Activated CD8-positive, alpha-beta memory T cell treated with anti-CD3 and anti-CD28 coated beads for 36 hours (primary cell): Measurements from ENCODE around the gene IL13RA1. TPM values are rescaled to one million over a fixed set of nuclear protein-coding genes. Genes with fewer than 3 reads are reported as not detected.
"Not testable (repeated sequence)": the region's sequence is repeated elsewhere in the genome, so short reads cannot be mapped to it uniquely, and the experiment has no call there.

Experiments
- CTCF ChIA-PET: fragments of 350-600 bp; sonication (Branson Sonifier 250); formaldehyde crosslinking; loops from one replicate; lab custom pipeline; 2021; ENCODE audit warnings: antibody characterized with exemption; lab: Charles Lee
- POLR2A ChIA-PET: fragments of 350-600 bp; sonication (Branson Sonifier 250); formaldehyde crosslinking; loops from one replicate; lab custom pipeline; 2021; ENCODE audit warnings: antibody characterized with exemption; lab: Charles Lee
- total RNA-seq, 2 experiments: library from RNA; stranded (reverse); gene quantifications; one replicate each; pipeline ENCODE4 v1.2.3, GENCODE V29; 2021

IL13RA1 gene
- total RNA-seq, 2 experiments from 2014 or later: 0.21 TPM; not detected in 1

DNA sequence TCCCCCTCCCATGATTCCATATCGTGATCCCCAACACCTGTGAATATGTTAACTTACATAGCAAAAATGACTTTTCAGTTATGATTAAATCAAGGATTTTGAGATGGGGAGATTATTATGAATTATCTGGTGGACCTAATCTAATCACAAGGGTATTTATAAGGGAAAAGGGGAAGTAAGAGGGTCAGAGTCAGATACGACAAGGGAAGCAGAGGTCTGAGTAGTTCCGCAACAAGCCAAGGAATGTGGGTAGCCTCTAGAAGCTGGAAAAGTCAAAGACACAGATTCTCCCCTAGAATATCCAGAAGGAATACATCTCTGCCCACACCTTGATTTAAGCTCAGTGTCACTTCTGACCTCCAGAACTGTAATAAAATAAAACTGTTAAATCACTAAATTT, 1.0 kb upstream of the IL13RA1 start:
- ChIA-PET POLR2A (no interaction called here), CTCF (no interaction called here)

- ChIA-PET POLR2A (no interaction called here), CTCF (no interaction called here)
These were observed 407 bp downstream of the IL13RA1 start for GRCh38 chrX:118727686-118728339.

GRCh38 chrX:118729042-118729652, 1.7 kb downstream of the IL13RA1 start:
- ChIA-PET CTCF (no interaction called here), POLR2A (no interaction called here)

- CTCF ChIA-PET: no interaction called here
- POLR2A ChIA-PET: no interaction called here
These were observed 3.3 kb downstream of the IL13RA1 start for GRCh38 chrX:118730500-118731247.

DNA sequence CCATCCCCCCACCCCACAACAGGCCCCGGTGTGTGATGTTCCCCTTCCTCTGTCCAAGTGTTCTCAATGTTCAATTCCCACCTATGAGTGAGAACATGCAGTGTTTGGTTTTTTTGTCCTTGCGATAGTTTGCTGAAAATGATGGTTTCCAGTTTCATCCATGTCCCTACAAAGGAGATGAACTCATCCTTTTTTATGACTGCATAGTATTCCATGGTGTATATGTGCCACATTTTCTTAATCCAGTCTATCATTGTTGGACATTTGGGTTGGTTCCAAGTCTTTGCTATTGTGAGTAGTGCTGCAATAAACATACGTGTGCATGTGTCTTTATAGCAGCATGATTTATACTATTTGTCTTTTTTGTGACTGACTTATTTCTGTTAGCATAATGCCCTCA, 5.1 kb downstream of the IL13RA1 start:
- CTCF ChIA-PET, POLR2A ChIA-PET: not testable (repeated sequence)

DNA sequence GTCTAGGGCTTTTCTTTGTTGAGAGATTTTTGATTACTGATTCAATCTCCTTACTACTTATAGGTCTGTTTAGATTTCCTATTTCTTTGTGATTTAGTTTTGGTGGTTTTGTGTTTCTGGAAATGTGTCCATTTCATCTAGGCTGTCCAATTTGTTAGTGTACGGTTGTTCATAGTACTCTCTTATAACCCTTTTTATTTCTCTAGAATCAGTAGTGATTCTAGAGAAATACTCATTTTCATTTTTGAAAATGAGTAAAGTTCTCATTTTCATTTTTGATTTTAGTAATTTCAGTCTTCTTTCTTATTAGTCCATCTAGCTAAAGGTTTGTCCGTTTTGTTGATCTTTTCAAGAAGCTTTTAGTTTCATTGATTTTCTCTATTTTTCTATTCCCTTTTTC, 7.5 kb downstream of the IL13RA1 start:
- CTCF ChIA-PET: no interaction called here
- POLR2A ChIA-PET: no interaction called here

GRCh38 chrX:118736394-118737010, 9.1 kb downstream of the IL13RA1 start:
- ChIA-PET CTCF (no interaction called here), POLR2A (no interaction called here)

DNA sequence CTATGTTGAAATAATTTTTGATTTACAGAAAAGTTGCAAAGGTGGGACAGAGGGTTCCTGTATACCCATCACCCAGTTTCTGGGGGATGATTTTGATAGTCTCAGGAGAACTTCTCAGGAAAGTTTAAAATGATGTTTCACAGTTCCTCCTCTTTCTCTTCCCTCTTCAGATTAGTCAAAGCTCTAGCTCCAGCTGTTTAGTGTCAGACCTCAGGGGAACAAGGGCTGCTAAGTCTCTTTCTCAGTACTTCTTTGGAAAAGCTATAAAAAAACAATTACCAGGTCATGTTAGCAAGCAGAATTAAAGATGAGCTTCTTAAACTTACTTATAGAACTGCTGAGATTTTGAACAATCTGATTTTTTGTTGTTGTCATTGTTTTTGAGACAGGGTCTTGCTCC, 12.2 kb downstream of the IL13RA1 start:
- POLR2A ChIA-PET: no interaction called here
- CTCF ChIA-PET: no interaction called here

DNA sequence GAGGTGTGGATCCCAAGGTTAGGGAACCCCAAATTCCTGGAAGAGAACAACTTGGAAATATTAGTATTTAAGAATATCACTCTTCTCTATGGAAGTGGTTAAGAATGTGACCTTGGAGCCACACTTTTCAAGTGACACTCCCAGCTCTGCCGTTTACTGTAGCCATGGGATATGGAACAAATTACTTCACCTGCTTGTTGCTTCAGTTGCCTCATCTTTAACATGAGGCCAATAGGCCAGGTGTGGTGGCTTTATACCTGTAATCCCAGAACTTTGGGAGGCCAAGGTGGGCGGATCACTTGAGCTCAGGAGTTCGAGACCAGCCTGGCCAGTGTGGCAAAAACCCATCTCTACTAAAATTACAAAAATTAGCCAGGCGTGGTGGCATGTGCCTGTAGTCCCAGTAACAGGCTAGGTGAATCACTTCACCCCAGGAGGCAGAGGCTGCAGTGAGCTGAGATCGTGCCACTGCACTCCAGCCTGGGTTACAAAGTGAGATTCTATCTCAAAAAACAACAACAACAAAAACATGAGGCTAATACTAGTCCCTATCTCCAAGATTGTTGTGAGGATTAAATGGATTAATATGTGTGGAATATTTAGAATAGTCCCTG, 13.0 kb downstream of the IL13RA1 start:
- ChIA-PET CTCF (no interaction called here), POLR2A (no interaction called here)

GRCh38 chrX:118742176-118742575, 14.8 kb downstream of the IL13RA1 start:
- ChIA-PET POLR2A (no interaction called here), CTCF (no interaction called here)

DNA sequence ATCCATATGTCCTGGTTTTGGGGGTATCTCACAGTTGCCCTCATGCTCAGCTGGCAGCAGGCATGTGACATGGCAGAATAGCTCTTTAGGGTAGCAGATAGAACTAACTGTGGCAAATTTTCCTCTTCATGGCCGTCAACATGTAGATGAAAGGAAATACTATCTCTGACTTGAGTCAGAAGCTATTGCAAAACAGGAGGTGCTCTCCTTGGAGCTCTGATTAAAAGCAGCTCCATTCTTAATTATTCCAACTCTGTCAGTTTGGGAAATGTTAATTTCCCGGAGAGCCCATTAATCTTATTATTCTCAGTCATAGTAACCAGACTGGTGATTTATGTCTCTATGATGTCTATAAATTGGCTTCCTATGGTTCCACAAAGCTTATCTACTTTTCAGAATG, 18.2 kb downstream of the IL13RA1 start:
- CTCF ChIA-PET: no interaction called here

DNA sequence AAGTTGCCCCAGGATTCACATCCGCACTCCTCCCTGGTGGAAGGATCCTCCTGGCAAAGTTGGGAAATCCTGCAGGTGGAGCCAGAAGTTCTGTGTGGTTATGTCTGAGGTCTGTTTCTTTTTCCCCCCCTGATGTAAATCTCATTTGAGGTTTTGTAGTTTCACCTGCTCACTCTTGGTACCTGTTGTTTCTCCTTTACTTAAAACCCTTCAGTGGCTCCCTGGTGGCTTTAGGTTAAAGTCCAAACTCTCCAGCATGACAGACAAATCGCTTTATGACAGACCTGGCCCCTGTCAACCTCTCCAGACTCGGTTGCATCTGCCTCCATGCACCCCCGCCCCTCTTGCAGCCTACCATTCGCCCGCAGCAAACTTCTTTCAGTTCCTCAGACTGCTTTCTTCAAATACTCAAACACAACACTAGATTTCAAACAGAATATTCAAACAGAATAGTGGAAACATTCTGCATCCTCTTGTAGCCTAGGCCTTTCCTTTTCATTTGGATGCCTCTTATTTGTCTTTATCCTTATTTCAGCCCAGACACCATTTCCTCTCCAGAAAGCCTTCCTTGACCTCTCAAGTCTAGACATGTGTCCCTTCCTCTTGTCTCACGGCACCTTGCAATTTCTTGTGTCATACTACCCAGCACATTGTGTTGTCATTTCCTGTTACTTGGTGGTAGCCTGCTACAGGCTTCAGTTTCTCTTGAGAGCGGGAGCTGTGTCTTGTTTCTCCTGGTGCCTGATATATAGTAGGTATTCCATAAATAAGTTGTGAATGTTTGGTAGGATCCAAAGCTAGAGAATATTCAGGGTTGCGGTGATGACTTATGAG, 24.8 kb downstream of the IL13RA1 start:
- CTCF ChIA-PET: no interaction called here
- POLR2A ChIA-PET: no interaction called here

More for the DNA sequence above, 18.2 kb downstream of the IL13RA1 start:
- POLR2A ChIA-PET: no interaction called here

GRCh38 chrX:118755633-118756032, 28.2 kb downstream of the IL13RA1 start:
- POLR2A ChIA-PET: no interaction called here
- CTCF ChIA-PET: no interaction called here

GRCh38 chrX:118756101-118756500, 28.7 kb downstream of the IL13RA1 start:
- CTCF ChIA-PET: no interaction called here

GRCh38 chrX:118758511-118758910, 31.1 kb downstream of the IL13RA1 start:
- ChIA-PET POLR2A (no interaction called here), CTCF (no interaction called here)

More at GRCh38 chrX:118756101-118756500, 28.7 kb downstream of the IL13RA1 start:
- POLR2A ChIA-PET: no interaction called here

GRCh38 chrX:118760025-118760424, 32.6 kb downstream of the IL13RA1 start:
- CTCF ChIA-PET: no interaction called here

DNA sequence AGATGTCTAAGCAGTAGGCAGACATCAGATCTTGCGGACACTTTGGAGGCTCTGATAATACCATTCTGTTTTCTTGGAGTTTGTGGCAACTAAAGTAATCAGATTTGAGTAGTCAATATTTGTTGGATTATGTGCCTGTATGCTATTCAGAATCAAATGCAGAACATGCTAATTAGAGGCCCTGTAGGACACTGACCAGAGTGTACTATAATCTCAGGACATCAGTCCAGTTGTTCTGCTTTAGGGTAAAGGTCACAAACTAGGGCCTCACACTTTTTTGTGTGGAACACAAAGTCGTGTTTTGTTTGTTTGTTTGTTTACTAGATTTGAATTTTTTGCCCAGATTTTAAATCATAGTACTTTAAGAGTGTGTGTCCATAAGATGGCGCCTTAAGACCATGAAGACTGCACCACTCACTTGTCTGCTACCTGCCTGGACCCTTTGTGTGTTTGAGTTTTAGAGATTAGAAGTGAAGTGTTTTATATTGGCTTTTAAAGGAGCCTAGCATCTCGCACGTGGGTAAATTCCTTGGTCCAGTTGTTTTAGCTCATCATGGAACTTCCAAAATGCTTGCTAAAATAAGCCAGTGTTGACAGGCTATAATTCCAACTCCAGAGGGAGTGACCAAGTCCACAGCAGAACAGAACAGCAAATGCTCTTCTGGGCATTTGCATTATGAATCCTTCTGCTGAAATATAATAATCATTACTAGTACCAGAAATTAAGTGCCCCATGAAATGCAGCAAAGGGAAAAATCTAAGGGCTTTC, 34.7 kb downstream of the IL13RA1 start:
- ChIA-PET CTCF (no interaction called here), POLR2A (no interaction called here)

More at GRCh38 chrX:118760025-118760424, 32.6 kb downstream of the IL13RA1 start:
- POLR2A ChIA-PET: no interaction called here

- ChIA-PET CTCF (no interaction called here), POLR2A (no interaction called here)
These were observed 36.1 kb downstream of the IL13RA1 start for GRCh38 chrX:118763489-118763888.
